HepG2 (cell line): Measurements from ENCODE around the gene LCLAT1. TPM values are rescaled to one million over a fixed set of nuclear protein-coding genes. Genes with fewer than 3 reads are reported as not detected.

Experiments used
- ATAC-seq: fragments of 200-7000 bp; cut with Tn5 transposase; 3 replicates; pipeline ENCODE4 v1.9.1; 2020; ENCODE audit warnings: mild to moderate bottlenecking, moderate library complexity
- BruUV-seq: library from RNA; stranded (reverse); fragments of 400-500 nt; replicated peaks from 2 replicates; lab custom pipeline; 2021; lab: Mats Ljungman, UMichigan
- CTCF ChIA-PET: fragments of 300-600 bp; formaldehyde crosslinking; extraction: SDS; loops from one replicate; lab custom pipeline; 2021; ENCODE audit warnings: low total read pairs, inconsistent platforms, low intra/inter-chr PET ratio; lab: Yijun Ruan, JAX
- POLR2A ChIA-PET: fragments of 350-600 bp; sonication (Branson Sonifier 250); formaldehyde crosslinking; loops from one replicate; lab custom pipeline; 2020; ENCODE audit warnings: antibody characterized with exemption, inconsistent platforms; lab: Yijun Ruan, JAX
- DNase-seq: peaks from one replicate; pipeline ENCODE4 v3.0.0-alpha.2; 2015; ENCODE audit warnings: low spot score
- FAIRE-seq: peaks from 3 replicates; lab custom pipeline; 2011; peaks lifted over from hg19 to GRCh38; lab: Jason Lieb, UNC
- H2AFZ ChIP-seq: one replicate; pipeline ENCODE4 v1.6.1; 2011; ENCODE audit warnings: low read length, inconsistent platforms
- H3K27ac ChIP-seq: fragments of 300-600 bp; 3 replicates; pipeline ENCODE4 v1.8.0; 2011; ENCODE audit warnings: mixed run types, mild to moderate bottlenecking, mixed read lengths, low read length, inconsistent platforms; ENCODE audit not compliant: insufficient read depth; ENCODE audit errors: extremely low read length
- H3K27me3 ChIP-seq, 2 experiments: fragments of 200-600 bp in 1 of 2; 2 replicates in 1 of 2; 3 replicates in 1 of 2; pipeline versions ENCODE4 v1.6.0 to v1.8.0; 2011; ENCODE audit warnings: low read length in 2 of 2, mild to moderate bottlenecking in 2 of 2, moderate library complexity in 2 of 2, inconsistent platforms in 1 of 2; ENCODE audit not compliant: insufficient read depth in 2 of 2, control insufficient read depth in 1 of 2
- H3K36me3 ChIP-seq, 2 experiments: fragments of 200-600 bp in 1 of 2; replicated peaks in 1 of 2; 2 replicates in 1 of 2; 3 replicates in 1 of 2; pipeline versions ENCODE4 v1.5.1 to v1.8.0; 2011; ENCODE audit warnings: low read length in 2 of 2, inconsistent platforms in 1 of 2; ENCODE audit not compliant: insufficient read depth in 2 of 2, control insufficient read depth in 1 of 2
- H3K4me1 ChIP-seq: 2 replicates; pipeline ENCODE4 v1.5.1; 2012; ENCODE audit warnings: low read length, inconsistent platforms; ENCODE audit not compliant: insufficient read depth
- H3K4me2 ChIP-seq: 2 replicates; pipeline ENCODE4 v1.6.0; 2011; ENCODE audit warnings: low read depth, low read length, inconsistent platforms
- H3K4me3 ChIP-seq, 3 experiments: fragments of 200-600 bp in 1 of 3; sonication (generic), shearing (Covaris generic) in 1 of 3; replicated peaks in 1 of 3; 2 replicates each; pipeline ENCODE4 v1.5.1; 2011 to 2016; ENCODE audit warnings: low read length in 3 of 3, inconsistent platforms in 2 of 3, low read depth in 2 of 3, mild to moderate bottlenecking in 2 of 3, control low read depth in 1 of 3, mixed read lengths in 1 of 3; ENCODE audit not compliant: insufficient read depth in 1 of 3
- H3K79me2 ChIP-seq: one replicate; pipeline ENCODE4 v1.6.1; 2011; ENCODE audit warnings: low read length, inconsistent platforms; ENCODE audit not compliant: insufficient read depth
- H3K9ac ChIP-seq: 2 replicates; pipeline ENCODE4 v1.6.0; 2011; ENCODE audit warnings: mild to moderate bottlenecking, low read depth, low read length, inconsistent platforms; ENCODE audit not compliant: insufficient read depth
- H3K9me3 ChIP-seq: 2 replicates; pipeline ENCODE4 v1.5.1; 2012; ENCODE audit warnings: mild to moderate bottlenecking, low read length
- H4K20me1 ChIP-seq: 2 replicates; pipeline ENCODE4 v1.6.0; 2011; ENCODE audit warnings: inconsistent platforms, mild to moderate bottlenecking, low read length, moderate library complexity; ENCODE audit not compliant: insufficient read depth
- DBP ChIP-seq: sonication (generic); formaldehyde crosslinking; IDR thresholded peaks from 2 replicates; pipeline ENCODE4 v1.4.0; 2020; ENCODE audit warnings: missing genetic modification reagents; ENCODE audit errors: not compliant biosample characterization
- FOXM1 ChIP-seq: sonication (generic); formaldehyde crosslinking; IDR thresholded peaks from 2 replicates; pipeline ENCODE4 v1.5.0; 2020; ENCODE audit warnings: missing genetic modification reagents
- MTF1 ChIP-seq: sonication (generic); formaldehyde crosslinking; IDR thresholded peaks from 2 replicates; pipeline ENCODE4 v1.5.0; 2020; ENCODE audit warnings: missing genetic modification reagents
- PAF1 ChIP-seq: IDR thresholded peaks from 2 replicates; pipeline ENCODE4 v1.6.1; 2016; ENCODE audit warnings: missing genetic modification reagents, missing compliant biosample characterization
- SIN3A ChIP-seq: IDR thresholded peaks from 2 replicates; pipeline ENCODE4 v1.6.1; 2011; ENCODE audit warnings: low read depth, mild to moderate bottlenecking, control low read depth, low read length, borderline replicate concordance
- SMYD3 ChIP-seq: sonication (generic); formaldehyde crosslinking; IDR thresholded peaks from 2 replicates; pipeline ENCODE4 v1.8.1; 2023; ENCODE audit warnings: mild to moderate bottlenecking, missing genetic modification reagents
- STAG1 ChIP-seq: sonication (generic); formaldehyde crosslinking; IDR thresholded peaks from 2 replicates; pipeline ENCODE4 v1.4.0; 2020; ENCODE audit warnings: missing genetic modification reagents
- STAT5B ChIP-seq: sonication (generic); formaldehyde crosslinking; IDR thresholded peaks from 2 replicates; pipeline ENCODE4 v1.4.0; 2020; ENCODE audit warnings: missing genetic modification reagents
- ZBTB1 ChIP-seq: sonication (generic); formaldehyde crosslinking; IDR thresholded peaks from 2 replicates; pipeline ENCODE4 v1.4.0; 2020; ENCODE audit warnings: missing genetic modification reagents, borderline replicate concordance
- ZBTB39 ChIP-seq: sonication (generic); formaldehyde crosslinking; IDR thresholded peaks from 2 replicates; pipeline ENCODE4 v1.5.0; 2020; ENCODE audit warnings: missing genetic modification reagents
- ZNF326 ChIP-seq: sonication (generic); formaldehyde crosslinking; IDR thresholded peaks from 2 replicates; pipeline ENCODE4 v1.4.0; 2020; ENCODE audit warnings: missing genetic modification reagents, borderline replicate concordance
- ZNF331 ChIP-seq: sonication (generic); formaldehyde crosslinking; IDR thresholded peaks from 2 replicates; pipeline ENCODE4 v1.4.0; 2020; ENCODE audit warnings: missing genetic modification reagents
- ZNF446 ChIP-seq: sonication (generic); formaldehyde crosslinking; IDR thresholded peaks from 2 replicates; pipeline ENCODE4 v1.5.0; 2020; ENCODE audit warnings: mild to moderate bottlenecking, missing genetic modification reagents
- ZNF547 ChIP-seq: sonication (generic); formaldehyde crosslinking; IDR thresholded peaks from 2 replicates; pipeline ENCODE4 v1.5.1; 2020; ENCODE audit warnings: mild to moderate bottlenecking, missing genetic modification reagents
- ZNF574 ChIP-seq: sonication (generic); formaldehyde crosslinking; IDR thresholded peaks from 2 replicates; pipeline ENCODE4 v1.4.0; 2020; ENCODE audit warnings: missing genetic modification reagents
- ZSCAN12 ChIP-seq: sonication (generic); formaldehyde crosslinking; IDR thresholded peaks from 2 replicates; pipeline ENCODE4 v1.9.0; 2021; ENCODE audit warnings: mild to moderate bottlenecking, missing genetic modification reagents
- in situ Hi-C: cut with HindIII; loops from 2 replicates; pipeline ENCODE4 v1.10.0; 2017; ENCODE audit warnings: low pct_unique_long_range_greater_than_20kb; ENCODE audit not compliant: extremely low pct_ligation_motif_present
- intact Hi-C: fragments of 100-400 bp; cut with micrococcal nuclease; formaldehyde crosslinking; loops from one replicate; pipeline ENCODE4 v1.10.0; 2022; ENCODE audit not compliant: unreplicated experiment
- polyA plus RNA-seq, 8 experiments: library from polyadenylated mRNA; depleted of rRNA in 3 of 8; stranded (reverse) in 7 of 8; unstranded in 1 of 8; fragments of >200 nt; fragmentation: Illumina TruSeq in 4 of 8; extraction: Trizol in 4 of 8; gene quantifications; 2 replicates each; pipeline versions ENCODE4 v1.2.1 to v1.2.3, GENCODE V29; 2011 to 2016; ENCODE audit warnings: low read depth in 4 of 8, missing spikeins in 1 of 8, mixed read lengths in 1 of 8; ENCODE audit not compliant: insufficient read depth in 1 of 8
- total RNA-seq, 5 experiments: library from RNA; depleted of rRNA; stranded (reverse); fragments of >200 nt; fragmentation: Illumina TruSeq; extraction: Trizol; gene quantifications; 2 replicates each; pipeline ENCODE4 v1.2.3, GENCODE V29; 2016; ENCODE audit warnings: low read depth in 1 of 5
- TF ChIP-seq, protein P1 (sequence below): IDR thresholded peaks from 2 replicates; pipeline ENCODE4 v1.6.1; 2016
- TF ChIP-seq, protein P2 (sequence below): sonication (generic); formaldehyde crosslinking; IDR thresholded peaks from 2 replicates; pipeline ENCODE4 v1.4.0; 2020; ENCODE audit warnings: mild to moderate bottlenecking, missing genetic modification reagents

Gene LCLAT1
- total and polyA plus RNA-seq, 2 of the 13 experiments (the other 11 are each of a cell fraction or from before 2014, with no cell fraction given) = 18.0 to 28.0 TPM

- FAIRE-seq (no peak), ATAC-seq (no peak)
- in situ Hi-C loops = no loop called here
- peaks cover 10% of the 10 kb centered on the region for H3K79me2 ChIP-seq
- POLR2A ChIA-PET = no interaction called here
- H4K20me1 ChIP-seq = no peaks in the 10 kb centered on the region
- intact Hi-C loops = no loop called here
- no peak overlapping the region for H2AFZ ChIP-seq
- H3K9me3 ChIP-seq = no peaks in the 10 kb centered on the region
- no peak overlapping the region for H3K4me3 ChIP-seq
- no TSS peak for BruUV-seq
- CTCF ChIA-PET = no interaction called here
- H3K36me3 ChIP-seq = no peaks in the 10 kb centered on the region
- peaks cover 1% of the 10 kb centered on the region for H3K4me1 ChIP-seq
- H3K27ac ChIP-seq = no peak overlapping the region
- H3K4me2 ChIP-seq = no peak overlapping the region
- no peak overlapping the region for H3K9ac ChIP-seq
- no peak for TF ChIP-seq SMYD3
- TF ChIP-seq, protein P1, sequence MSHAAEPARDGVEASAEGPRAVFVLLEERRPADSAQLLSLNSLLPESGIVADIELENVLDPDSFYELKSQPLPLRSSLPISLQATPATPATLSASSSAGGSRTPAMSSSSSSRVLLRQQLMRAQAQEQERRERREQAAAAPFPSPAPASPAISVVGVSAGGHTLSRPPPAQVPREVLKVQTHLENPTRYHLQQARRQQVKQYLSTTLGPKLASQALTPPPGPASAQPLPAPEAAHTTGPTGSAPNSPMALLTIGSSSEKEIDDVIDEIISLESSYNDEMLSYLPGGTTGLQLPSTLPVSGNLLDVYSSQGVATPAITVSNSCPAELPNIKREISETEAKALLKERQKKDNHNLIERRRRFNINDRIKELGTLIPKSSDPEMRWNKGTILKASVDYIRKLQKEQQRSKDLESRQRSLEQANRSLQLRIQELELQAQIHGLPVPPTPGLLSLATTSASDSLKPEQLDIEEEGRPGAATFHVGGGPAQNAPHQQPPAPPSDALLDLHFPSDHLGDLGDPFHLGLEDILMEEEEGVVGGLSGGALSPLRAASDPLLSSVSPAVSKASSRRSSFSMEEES (CRISPR knock-in tag) = no peak
- TF ChIP-seq ZBTB1 (CRISPR knock-in tag) = no peak
- TF ChIP-seq ZNF331 (CRISPR knock-in tag) = no peak
- TF ChIP-seq ZNF547 = no peak
- TF ChIP-seq ZNF574 (CRISPR knock-in tag) = no peak
- no peak for TF ChIP-seq PAF1 (CRISPR knock-in tag)
- TF ChIP-seq ZNF326 (CRISPR knock-in tag) = no peak
- no peak for TF ChIP-seq ZSCAN12
- no peak for TF ChIP-seq ZBTB39 (CRISPR knock-in tag)
- no peak for TF ChIP-seq MTF1 (CRISPR knock-in tag)
- no peak for TF ChIP-seq ZNF446 (CRISPR knock-in tag)
- TF ChIP-seq STAT5B (CRISPR knock-in tag) = no peak
- no peak for TF ChIP-seq DBP (CRISPR knock-in tag)
- no peak for TF ChIP-seq FOXM1 (CRISPR knock-in tag)
- no peak for TF ChIP-seq SIN3A
- TF ChIP-seq, protein P2, sequence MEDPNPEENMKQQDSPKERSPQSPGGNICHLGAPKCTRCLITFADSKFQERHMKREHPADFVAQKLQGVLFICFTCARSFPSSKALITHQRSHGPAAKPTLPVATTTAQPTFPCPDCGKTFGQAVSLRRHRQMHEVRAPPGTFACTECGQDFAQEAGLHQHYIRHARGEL = no peak
- TF ChIP-seq STAG1 (CRISPR knock-in tag) = no peak
- TF ChIP-seq, all 625 proteins: peak for 0
- no peaks in the 10 kb centered on the region for H3K27me3 ChIP-seq
- DNase-seq = no peak
Measured at GRCh38 chr2:30486655-30487054, 39.6 kb downstream of the LCLAT1 start.
